ENCODE results near the gene HECTD2. TPM values are rescaled to one million over a fixed set of nuclear protein-coding genes. Genes with fewer than 3 reads are reported as not detected.
"Not testable (repeated sequence)": the region's sequence is repeated elsewhere in the genome, so short reads cannot be mapped to it uniquely, and the experiment has no call there.

Gene HECTD2
- total RNA-seq, 2 experiments from 2014 or later = 3.5 to 9.7 TPM

- H3K4me1 Mint-ChIP-seq = peaks cover 9% of the 10 kb centered on the region
- H3K4me3 Mint-ChIP-seq = no peak overlapping the region
- intact Hi-C loops (cut with DNase I, micrococcal nuclease) = no loop called here
- no peaks in the 10 kb centered on the region for H3K36me3 Mint-ChIP-seq (ENCODE audit: low read depth)
- H3K27me3 Mint-ChIP-seq = peaks cover 25% of the 10 kb centered on the region
- ATAC-seq (no peak), DNase-seq (no peak)
- no peaks in the 10 kb centered on the region for H3K9me3 Mint-ChIP-seq (ENCODE audit: low read depth)
- POLR2A ChIA-PET = no interaction called here
- CTCF ChIA-PET = interaction anchor here (1.0 to 1.8 kb wide), 4 partner anchors 22 to 379 kb away, joined by 4 to 11 read pairs (median 6); no protein-coding TSS in a partner anchor
- H3K27ac Mint-ChIP-seq = no peak overlapping the region
Measured at GRCh38 chr10:91385306-91386085, 24.6 kb upstream of the HECTD2 start.

GRCh38 chr10:91389636-91390512 lies 20.3 kb upstream of the HECTD2 start:
- Mint-ChIP-seq H3K4me3 (no peak overlapping the region), H3K27ac (no peak overlapping the region), H3K4me1 (peaks cover 6% of the 10 kb centered on the region), H3K27me3 (peaks cover 18% of the 10 kb centered on the region), H3K36me3 (ENCODE audit: low read depth) (no peaks in the 10 kb centered on the region), H3K9me3 (ENCODE audit: low read depth) (no peaks in the 10 kb centered on the region)
- intact Hi-C loops (cut with DNase I, micrococcal nuclease) = loop anchor here (1.0 to 2.0 kb wide), 8 partner anchors 19 to 523 kb away; no protein-coding TSS in a partner anchor
- ChIA-PET CTCF (interaction anchor here (0.6 to 5.2 kb wide), 10 partner anchors 10 to 789 kb away, joined by 3 to 47 read pairs (median 4); partner anchors contain the start of gene PPP1R3C), POLR2A (no interaction called here)
- ATAC-seq (peak; percentile 81), DNase-seq (no peak)

- H3K4me1 Mint-ChIP-seq; H3K4me3 Mint-ChIP-seq; DNase-seq; H3K36me3 Mint-ChIP-seq (ENCODE audit: low read depth); H3K27ac Mint-ChIP-seq; H3K9me3 Mint-ChIP-seq (ENCODE audit: low read depth); intact Hi-C loops (cut with DNase I, micrococcal nuclease); ATAC-seq; POLR2A ChIA-PET: not testable (repeated sequence)
- peaks cover 18% of the 10 kb centered on the region for H3K27me3 Mint-ChIP-seq
- CTCF ChIA-PET = interaction anchor here (0.6 to 5.2 kb wide), 11 partner anchors 8 to 424 kb away, joined by 3 to 47 read pairs (median 3); partner anchors contain the start of gene PPP1R3C
Measured at GRCh38 chr10:91390513-91390825, 19.7 kb upstream of the HECTD2 start.

- no peak overlapping the region for H3K4me3 Mint-ChIP-seq
- H3K4me1 Mint-ChIP-seq = peaks cover 6% of the 10 kb centered on the region
- H3K9me3 Mint-ChIP-seq (ENCODE audit: low read depth) = no peaks in the 10 kb centered on the region
- peaks cover 14% of the 10 kb centered on the region for H3K27me3 Mint-ChIP-seq
- no peak overlapping the region for H3K27ac Mint-ChIP-seq
- CTCF ChIA-PET = interaction anchor here (0.7 to 5.2 kb wide), 5 partner anchors 41 to 353 kb away, joined by 3 to 47 read pairs (median 3); partner anchors contain the start of gene PPP1R3C
- H3K36me3 Mint-ChIP-seq (ENCODE audit: low read depth) = no peaks in the 10 kb centered on the region
- ATAC-seq (no peak), DNase-seq (no peak)
- intact Hi-C loops (cut with DNase I, micrococcal nuclease) = no loop called here
- POLR2A ChIA-PET = no interaction called here
Measured at GRCh38 chr10:91391920-91392319, 18.2 kb upstream of the HECTD2 start.

GRCh38 chr10:91406322-91406721 lies 3.8 kb upstream of the HECTD2 start:
- CTCF ChIA-PET = no interaction called here
- no peak overlapping the region for H3K27ac Mint-ChIP-seq
- intact Hi-C loops (cut with DNase I, micrococcal nuclease) = loop anchor here in 1 of 2 experiments (5.0 kb wide), 1 partner anchor 231 kb away; no protein-coding TSS in a partner anchor
- ATAC-seq = no peak
- peaks cover 1% of the 10 kb centered on the region for H3K36me3 Mint-ChIP-seq (ENCODE audit: low read depth)
- peaks cover 4% of the 10 kb centered on the region for H3K27me3 Mint-ChIP-seq
- no peak for DNase-seq
- POLR2A ChIA-PET = no interaction called here
- no peaks in the 10 kb centered on the region for H3K9me3 Mint-ChIP-seq (ENCODE audit: low read depth)
- peaks cover 12% of the 10 kb centered on the region for H3K4me1 Mint-ChIP-seq
- no peak overlapping the region for H3K4me3 Mint-ChIP-seq

- ATAC-seq (peak; percentile 18), DNase-seq (peak; percentile 51)
- peaks cover 4% of the 10 kb centered on the region for H3K27me3 Mint-ChIP-seq
- H3K4me1 Mint-ChIP-seq = peaks cover 21% of the 10 kb centered on the region
- H3K36me3 Mint-ChIP-seq (ENCODE audit: low read depth) = peaks cover 1% of the 10 kb centered on the region
- peak overlapping the region; percentile 94 for H3K27ac Mint-ChIP-seq
- no peaks in the 10 kb centered on the region for H3K9me3 Mint-ChIP-seq (ENCODE audit: low read depth)
- H3K4me3 Mint-ChIP-seq = peak overlapping the region; percentile 86
- POLR2A ChIA-PET = no interaction called here
- CTCF ChIA-PET = interaction anchor here (0.6 to 1.5 kb wide), 4 partner anchors 11 to 15 kb away, joined by 3 to 4 read pairs (median 3); no protein-coding TSS in a partner anchor
- intact Hi-C loops (cut with DNase I, micrococcal nuclease) = loop anchor here in 1 of 2 experiments (2.0 to 5.0 kb wide), 2 partner anchors 20 to 228 kb away; no protein-coding TSS in a partner anchor
Measured at GRCh38 chr10:91409069-91409868, 875 bp upstream of the HECTD2 start.

- intact Hi-C loops (cut with DNase I, micrococcal nuclease) = loop anchor here (1.0 to 10.0 kb wide), 9 partner anchors 10 to 497 kb away; partner anchors contain the start of genes FGFBP3 (in 1 of the 2), PCGF5 (in 1 of the 2) and TNKS2 (in 1 of the 2)
- Mint-ChIP-seq H3K27me3 (peaks cover 4% of the 10 kb centered on the region), H3K4me1 (peaks cover 24% of the 10 kb centered on the region), H3K9me3 (ENCODE audit: low read depth) (no peaks in the 10 kb centered on the region), H3K4me3 (peak overlapping the region; percentile 86), H3K27ac (peak overlapping the region; percentile 97), H3K36me3 (ENCODE audit: low read depth) (peaks cover 1% of the 10 kb centered on the region)
- peak; percentile 54 for DNase-seq
- CTCF ChIA-PET = interaction anchor here (0.6 to 1.5 kb wide), 6 partner anchors 11 to 186 kb away, joined by 3 to 9 read pairs (median 3); no protein-coding TSS in a partner anchor
- ATAC-seq = peak; percentile 16
- POLR2A ChIA-PET = interaction anchor here (0.6 to 1.1 kb wide), 4 partner anchors 10 to 1186 kb away, joined by 3 to 8 read pairs (median 4); no protein-coding TSS in a partner anchor
Measured at GRCh38 chr10:91410638-91411371, 661 bp downstream of the HECTD2 start.

- ChIA-PET CTCF (interaction anchor here (0.6 to 1.5 kb wide), 5 partner anchors 10 to 185 kb away, joined by 3 to 9 read pairs (median 3); no protein-coding TSS in a partner anchor), POLR2A (interaction anchor here (0.7 to 1.1 kb wide), 2 partner anchors 10 to 12 kb away, joined by 3 to 5 read pairs; no protein-coding TSS in a partner anchor)
- H3K27ac Mint-ChIP-seq = no peak overlapping the region
- ATAC-seq = no peak
- peaks cover 1% of the 10 kb centered on the region for H3K36me3 Mint-ChIP-seq (ENCODE audit: low read depth)
- H3K4me1 Mint-ChIP-seq = peaks cover 28% of the 10 kb centered on the region
- H3K27me3 Mint-ChIP-seq = peaks cover 4% of the 10 kb centered on the region
- no peaks in the 10 kb centered on the region for H3K9me3 Mint-ChIP-seq (ENCODE audit: low read depth)
- intact Hi-C loops (cut with DNase I, micrococcal nuclease) = loop anchor here (1.0 to 10.0 kb wide), 6 partner anchors 10 to 493 kb away; partner anchors contain the start of genes FGFBP3 (in 1 of the 2) and PCGF5 (in 1 of the 2)
- DNase-seq = no peak
- H3K4me3 Mint-ChIP-seq = peak overlapping the region; percentile 86
Measured at GRCh38 chr10:91411621-91412020, 1.5 kb downstream of the HECTD2 start.

GRCh38 chr10:91412354-91413087 lies 2.4 kb downstream of the HECTD2 start:
- POLR2A ChIA-PET = interaction anchor here (1.1 kb wide), 1 partner anchor 9 kb away, joined by 8 read pairs; no protein-coding TSS in a partner anchor
- intact Hi-C loops (cut with DNase I, micrococcal nuclease) = loop anchor here (5.0 to 10.0 kb wide), 2 partner anchors 210 to 492 kb away; partner anchors contain the start of gene FGFBP3 (in 1 of the 2)
- H3K27ac Mint-ChIP-seq = no peak overlapping the region
- peaks cover 30% of the 10 kb centered on the region for H3K4me1 Mint-ChIP-seq
- DNase-seq (no peak), ATAC-seq (no peak)
- H3K36me3 Mint-ChIP-seq (ENCODE audit: low read depth) = peaks cover 1% of the 10 kb centered on the region
- no peak overlapping the region for H3K4me3 Mint-ChIP-seq
- H3K9me3 Mint-ChIP-seq (ENCODE audit: low read depth) = no peaks in the 10 kb centered on the region
- CTCF ChIA-PET = interaction anchor here (0.5 kb wide), 1 partner anchor 9 kb away, joined by 3 read pairs; no protein-coding TSS in a partner anchor
- peaks cover 4% of the 10 kb centered on the region for H3K27me3 Mint-ChIP-seq

Data from activated CD4-positive, alpha-beta T cell treated with anti-CD3 and anti-CD28 coated beads for 36 hours (primary cell).